Loucy (cell line): ENCODE measurements around the gene SKIC8.

Experiments
- H2AFZ ChIP-seq: fragments of 200-600 bp; sonication (generic); 2 replicates; pipeline ENCODE4 v1.6.0; 2016; ENCODE audit warnings: antibody characterized with exemption, mild to moderate bottlenecking, low read length, moderate library complexity
- H3F3A ChIP-seq: fragments of 200-600 bp; 2 replicates; pipeline ENCODE4 v1.6.0; 2016; ENCODE audit warnings: antibody characterized with exemption, low read depth, mild to moderate bottlenecking
- H3K27me3 ChIP-seq: fragments of 200-600 bp; sonication (generic); 2 replicates; pipeline ENCODE4 v1.6.1; 2014; ENCODE audit warnings: low read length, mild to moderate bottlenecking; ENCODE audit not compliant: insufficient read depth, poor library complexity, severe bottlenecking
- H3K36me3 ChIP-seq: fragments of 200-600 bp; sonication (generic); 2 replicates; pipeline ENCODE4 v1.6.1; 2016; ENCODE audit warnings: low read length; ENCODE audit not compliant: insufficient read depth
- H3K4me1 ChIP-seq: fragments of 200-600 bp; sonication (generic); 2 replicates; pipeline ENCODE4 v1.5.1; 2014; ENCODE audit warnings: low read length, mild to moderate bottlenecking; ENCODE audit not compliant: insufficient read depth, poor library complexity, severe bottlenecking
- H3K4me2 ChIP-seq: fragments of 200-600 bp; sonication (generic); 2 replicates; pipeline ENCODE4 v1.6.0; 2014; ENCODE audit warnings: antibody characterized with exemption, low read length, low read depth, mild to moderate bottlenecking; ENCODE audit not compliant: poor library complexity, severe bottlenecking
- H3K4me3 ChIP-seq: fragments of 200-600 bp; sonication (generic); 2 replicates; pipeline ENCODE4 v1.5.1; 2014; ENCODE audit warnings: low read length, mild to moderate bottlenecking, mixed read lengths; ENCODE audit not compliant: poor library complexity, severe bottlenecking
- H3K79me2 ChIP-seq: fragments of 200-600 bp; sonication (generic); 2 replicates; pipeline ENCODE4 v1.6.1; 2014; ENCODE audit warnings: low read length; ENCODE audit not compliant: insufficient read depth
- H3K9ac ChIP-seq: fragments of 200-600 bp; sonication (generic); 2 replicates; pipeline ENCODE4 v1.6.0; 2014; ENCODE audit warnings: mild to moderate bottlenecking, low read depth, low read length, moderate library complexity; ENCODE audit not compliant: poor library complexity, severe bottlenecking
- H3K9me2 ChIP-seq: fragments of 200-600 bp; sonication (generic); replicated peaks from 2 replicates; pipeline ENCODE4 v1.6.1; 2016; ENCODE audit warnings: low read depth, low read length, mixed read lengths
- H3K9me3 ChIP-seq: fragments of 200-600 bp; sonication (generic); 2 replicates; pipeline ENCODE4 v1.6.1; 2014; ENCODE audit warnings: mild to moderate bottlenecking, antibody characterized with exemption, low read length, low read depth; ENCODE audit not compliant: insufficient read depth
- H4K20me1 ChIP-seq: fragments of 200-600 bp; sonication (generic); 2 replicates; pipeline ENCODE4 v1.6.0; 2014; ENCODE audit warnings: antibody characterized with exemption, low read length, mild to moderate bottlenecking; ENCODE audit not compliant: insufficient read depth, poor library complexity, severe bottlenecking
- EZH2phosphoT487 ChIP-seq: fragments of 200-600 bp; IDR thresholded peaks from 2 replicates; pipeline ENCODE4 v1.6.1; 2018; ENCODE audit warnings: antibody characterized with exemption, mild to moderate bottlenecking, moderate library complexity, borderline replicate concordance
- TF ChIP-seq, protein P1 (sequence below): fragments of 200-600 bp; sonication (generic); conservative IDR thresholded peaks from 2 replicates; pipeline ENCODE4 v1.5.1; 2014; ENCODE audit warnings: mild to moderate bottlenecking, antibody characterized with exemption, low read length

The SKIC8 gene

DNA sequence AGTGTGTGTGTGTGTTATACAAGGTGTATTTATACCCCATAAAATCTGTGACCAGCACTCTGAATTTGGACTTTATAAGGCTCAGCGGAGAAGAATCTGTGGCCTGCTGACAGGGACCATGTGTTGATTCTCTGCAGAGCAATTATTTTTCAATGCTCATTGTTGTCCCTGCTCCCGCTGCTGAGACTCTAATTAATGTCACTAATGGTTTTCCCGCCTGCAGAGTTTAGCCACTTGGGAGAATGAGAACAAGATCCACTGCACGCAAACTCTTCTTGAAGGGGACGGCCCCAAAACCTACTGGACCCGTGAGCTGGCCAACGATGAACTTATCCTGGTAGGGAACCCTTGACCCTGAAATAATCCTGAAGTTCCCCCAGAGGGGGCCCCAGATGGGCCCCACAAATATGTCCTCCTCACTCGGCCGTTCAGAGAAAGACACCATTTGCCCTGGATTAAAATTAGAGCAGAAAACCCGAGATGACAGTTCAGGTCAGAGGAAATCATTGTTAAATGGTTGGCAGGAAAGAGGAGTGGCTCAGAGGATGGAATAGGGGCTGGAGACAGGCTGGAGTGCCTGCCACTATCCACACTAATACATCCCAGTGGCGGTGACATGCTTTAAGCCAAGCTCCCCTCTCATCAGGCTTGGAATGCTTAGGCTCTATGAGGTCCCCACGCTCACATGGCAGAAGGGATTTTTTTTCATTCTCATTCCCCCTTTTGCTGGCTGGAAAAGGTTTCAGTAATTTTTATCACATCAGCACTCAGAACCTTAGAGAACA lies 44.1 kb upstream of the SKIC8 start:
- Histone ChIP-seq H3K4me1 (no peaks in the 10 kb centered on the region), H2AFZ (no peak overlapping the region), H3K9me2 (no peaks in the 10 kb centered on the region), H3K9ac (no peak overlapping the region), H4K20me1 (no peaks in the 10 kb centered on the region), H3K4me2 (no peak overlapping the region), H3K36me3 (no peaks in the 10 kb centered on the region), H3K9me3 (no peaks in the 10 kb centered on the region), H3F3A (no peaks in the 10 kb centered on the region), H3K27me3 (no peaks in the 10 kb centered on the region), H3K79me2 (no peaks in the 10 kb centered on the region), H3K4me3 (no peak overlapping the region)
- TF ChIP-seq, protein P1, sequence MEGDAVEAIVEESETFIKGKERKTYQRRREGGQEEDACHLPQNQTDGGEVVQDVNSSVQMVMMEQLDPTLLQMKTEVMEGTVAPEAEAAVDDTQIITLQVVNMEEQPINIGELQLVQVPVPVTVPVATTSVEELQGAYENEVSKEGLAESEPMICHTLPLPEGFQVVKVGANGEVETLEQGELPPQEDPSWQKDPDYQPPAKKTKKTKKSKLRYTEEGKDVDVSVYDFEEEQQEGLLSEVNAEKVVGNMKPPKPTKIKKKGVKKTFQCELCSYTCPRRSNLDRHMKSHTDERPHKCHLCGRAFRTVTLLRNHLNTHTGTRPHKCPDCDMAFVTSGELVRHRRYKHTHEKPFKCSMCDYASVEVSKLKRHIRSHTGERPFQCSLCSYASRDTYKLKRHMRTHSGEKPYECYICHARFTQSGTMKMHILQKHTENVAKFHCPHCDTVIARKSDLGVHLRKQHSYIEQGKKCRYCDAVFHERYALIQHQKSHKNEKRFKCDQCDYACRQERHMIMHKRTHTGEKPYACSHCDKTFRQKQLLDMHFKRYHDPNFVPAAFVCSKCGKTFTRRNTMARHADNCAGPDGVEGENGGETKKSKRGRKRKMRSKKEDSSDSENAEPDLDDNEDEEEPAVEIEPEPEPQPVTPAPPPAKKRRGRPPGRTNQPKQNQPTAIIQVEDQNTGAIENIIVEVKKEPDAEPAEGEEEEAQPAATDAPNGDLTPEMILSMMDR: no peak
- no peak for TF ChIP-seq EZH2phosphoT487

DNA sequence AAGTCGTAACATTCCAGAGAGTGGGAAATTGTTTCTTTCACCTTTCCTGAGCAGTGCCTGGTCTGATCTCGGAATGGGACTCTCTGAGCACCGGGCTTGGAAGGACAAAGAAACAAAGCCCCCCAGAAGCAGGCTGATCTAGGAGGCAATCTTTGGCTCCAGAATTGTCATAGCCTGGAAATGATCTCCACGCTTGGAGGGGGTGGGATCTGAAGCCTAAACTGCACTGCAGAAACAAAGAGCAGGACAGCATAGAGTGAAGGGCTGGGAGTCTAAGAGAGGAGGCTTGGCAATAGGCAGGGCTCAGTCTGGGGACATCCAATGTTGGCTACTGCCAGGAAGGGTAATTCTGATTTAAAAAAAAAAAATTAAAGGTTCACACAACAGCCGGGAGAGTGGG lies 42.6 kb upstream of the SKIC8 start:
- Histone ChIP-seq H3K27me3 (no peaks in the 10 kb centered on the region), H3K36me3 (no peaks in the 10 kb centered on the region), H3K9ac (no peak overlapping the region), H2AFZ (no peak overlapping the region), H4K20me1 (no peaks in the 10 kb centered on the region), H3K79me2 (no peaks in the 10 kb centered on the region), H3K4me3 (no peak overlapping the region), H3K4me1 (no peaks in the 10 kb centered on the region), H3K4me2 (no peak overlapping the region), H3K9me2 (no peaks in the 10 kb centered on the region), H3K9me3 (no peaks in the 10 kb centered on the region), H3F3A (no peaks in the 10 kb centered on the region)
- TF ChIP-seq, protein P1: no peak
- no peak for TF ChIP-seq EZH2phosphoT487

DNA sequence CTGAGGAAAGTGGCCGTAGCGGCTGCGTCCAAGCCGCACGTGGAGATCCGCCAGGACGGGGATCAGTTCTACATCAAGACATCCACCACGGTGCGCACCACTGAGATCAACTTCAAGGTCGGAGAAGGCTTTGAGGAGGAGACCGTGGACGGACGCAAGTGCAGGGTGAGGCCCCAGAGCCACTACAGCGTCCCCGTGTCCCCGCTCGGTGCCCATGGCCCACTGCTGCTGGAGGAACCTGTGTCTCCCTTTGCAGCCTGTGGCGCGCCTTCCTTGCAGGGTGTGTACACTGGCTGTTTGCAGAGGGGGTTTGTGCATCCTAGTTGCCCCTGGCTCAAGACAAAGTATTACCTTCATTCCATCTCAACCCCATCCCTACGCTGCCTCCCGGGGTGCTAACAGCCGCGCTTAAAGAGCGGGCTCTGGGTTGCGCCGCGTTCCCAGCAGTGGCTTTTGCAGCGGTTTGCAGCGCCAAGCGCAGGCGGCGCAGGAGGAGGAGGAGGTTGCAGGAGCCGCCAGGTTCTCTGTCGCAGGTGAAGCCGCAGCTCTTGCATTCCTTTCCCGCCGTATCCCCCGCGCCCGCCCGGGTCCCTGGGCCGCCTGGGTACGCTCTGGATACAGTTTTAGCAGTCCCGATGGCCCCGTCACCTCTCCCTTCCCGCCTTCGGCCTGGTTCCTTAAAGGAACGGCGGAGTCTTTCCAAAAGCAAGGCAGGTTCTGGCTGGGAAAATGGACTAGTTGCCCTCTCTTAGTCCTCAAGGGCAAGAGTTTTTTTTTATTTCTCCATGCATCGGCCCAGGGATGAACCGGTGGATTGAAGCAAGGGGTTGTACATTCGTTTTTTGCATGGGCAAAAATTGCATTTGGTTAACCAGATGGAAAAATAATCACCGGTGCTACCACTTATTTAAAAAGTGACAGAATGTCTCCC lies 41.9 kb upstream of the SKIC8 start:
- TF ChIP-seq, protein P1: no peak
- TF ChIP-seq EZH2phosphoT487: no peak
- H3K27me3 ChIP-seq: no peaks in the 10 kb centered on the region
- no peaks in the 10 kb centered on the region for H3K9me3 ChIP-seq
- H3K9me2 ChIP-seq: no peaks in the 10 kb centered on the region
- no peaks in the 10 kb centered on the region for H4K20me1 ChIP-seq
- H2AFZ ChIP-seq: no peak overlapping the region
- no peaks in the 10 kb centered on the region for H3K4me1 ChIP-seq
- no peaks in the 10 kb centered on the region for H3F3A ChIP-seq
- H3K4me3 ChIP-seq: no peak overlapping the region
- H3K36me3 ChIP-seq: no peaks in the 10 kb centered on the region
- H3K79me2 ChIP-seq: no peaks in the 10 kb centered on the region
- no peak overlapping the region for H3K4me2 ChIP-seq
- no peak overlapping the region for H3K9ac ChIP-seq
